HG03280 (cell line): ENCODE measurements around the gene ATP2C1.

Experiments used
- ATAC-seq: cut with Tn5 transposase; IDR thresholded peaks from one replicate; pipeline ENCODE4 v1.9.1; 2021; ENCODE audit warnings: mild to moderate bottlenecking, moderate library complexity; ENCODE audit not compliant: unreplicated experiment

Gene ATP2C1

GRCh38 chr3:130895690-130896488 is 2.0 kb downstream of the ATP2C1 start:
- no peak for ATAC-seq

GRCh38 chr3:130897316-130897715 is 3.4 kb downstream of the ATP2C1 start:
- no peak for ATAC-seq

GRCh38 chr3:130900959-130901358 is 7.1 kb downstream of the ATP2C1 start:
- ATAC-seq, result no peak

- no peak for ATAC-seq
These were observed 7.8 kb downstream of the ATP2C1 start for GRCh38 chr3:130901463-130902204.

- no peak for ATAC-seq
These were observed 9.6 kb downstream of the ATP2C1 start for GRCh38 chr3:130903412-130903908.

GRCh38 chr3:130904491-130904890 is 10.6 kb downstream of the ATP2C1 start:
- no peak for ATAC-seq

GRCh38 chr3:130905551-130905950 is 11.7 kb downstream of the ATP2C1 start:
- ATAC-seq, result no peak

GRCh38 chr3:130906374-130906995 is 12.6 kb downstream of the ATP2C1 start:
- ATAC-seq, result no peak

GRCh38 chr3:130907500-130907899 is 13.6 kb downstream of the ATP2C1 start:
- no peak for ATAC-seq

- ATAC-seq, result peak; percentile 53
These were observed 14.1 kb downstream of the ATP2C1 start for GRCh38 chr3:130907966-130908365.

- no peak for ATAC-seq
These were observed 21.8 kb downstream of the ATP2C1 start for GRCh38 chr3:130915567-130916292.

GRCh38 chr3:130916507-130917167 is 22.8 kb downstream of the ATP2C1 start:
- no peak for ATAC-seq

- ATAC-seq, result no peak
These were observed 24.4 kb downstream of the ATP2C1 start for GRCh38 chr3:130918328-130918727.

GRCh38 chr3:130925628-130926027 is 31.7 kb downstream of the ATP2C1 start:
- ATAC-seq, result no peak

- ATAC-seq, result no peak
These were observed 32.6 kb downstream of the ATP2C1 start for GRCh38 chr3:130926504-130926903.

GRCh38 chr3:130929804-130930203 is 35.9 kb downstream of the ATP2C1 start:
- no peak for ATAC-seq

GRCh38 chr3:130932979-130933378 is 39.1 kb downstream of the ATP2C1 start:
- ATAC-seq, result no peak

- no peak for ATAC-seq
These were observed 40.0 kb downstream of the ATP2C1 start for GRCh38 chr3:130933801-130934345.

GRCh38 chr3:130934442-130935089 is 40.7 kb downstream of the ATP2C1 start:
- ATAC-seq, result no peak
